ENCODE results near the gene PLK3.
"Not testable (repeated sequence)": the region's sequence is repeated elsewhere in the genome, so short reads cannot be mapped to it uniquely, and the experiment has no call there.

The PLK3 gene

DNA sequence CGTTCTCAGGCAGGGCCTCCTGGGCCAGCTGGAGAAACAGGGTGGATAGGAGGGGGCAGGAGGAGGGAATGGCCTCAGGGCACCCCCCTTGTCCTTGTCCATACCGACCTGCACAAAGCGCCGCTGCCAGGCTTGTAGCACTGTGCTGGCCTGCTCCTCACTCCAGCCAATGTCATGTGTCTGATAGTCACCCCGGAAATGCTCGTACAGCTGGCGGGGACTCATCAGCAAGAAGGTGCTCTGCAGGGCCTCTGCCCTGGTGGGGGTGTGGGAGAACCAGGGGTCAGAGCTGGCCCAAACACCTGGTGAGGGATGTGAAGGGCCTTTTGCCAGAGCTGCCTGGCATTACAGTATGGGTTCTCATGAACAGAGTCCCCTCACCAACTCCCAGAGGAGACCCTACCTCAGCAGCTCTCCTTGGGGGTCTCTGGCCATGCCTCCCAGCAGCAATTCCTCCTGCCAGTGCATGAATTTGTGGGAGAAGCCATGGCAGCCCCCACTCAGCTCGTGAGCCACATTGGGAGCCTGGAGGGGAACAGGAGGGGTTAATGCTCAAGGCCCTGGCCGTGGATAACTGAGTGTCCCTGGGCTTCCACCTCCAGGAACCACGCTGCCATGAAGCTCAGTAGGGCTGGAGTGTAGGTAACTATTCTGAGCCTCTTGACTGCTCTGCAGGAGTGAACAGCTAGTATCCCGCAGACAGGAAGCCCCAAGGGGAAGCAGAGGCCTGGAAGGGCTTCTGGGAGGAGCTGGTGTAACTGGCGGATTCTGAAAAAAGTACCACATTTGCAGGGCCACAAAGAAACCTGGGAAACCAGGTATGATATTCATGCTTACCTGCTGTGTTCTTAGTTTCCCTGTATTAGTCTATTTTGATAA is 29.6 kb downstream of the PLK3 start:
- DNase-seq = no peak

GRCh38 chr1:44830900-44831304 is 30.7 kb downstream of the PLK3 start:
- no peak for DNase-seq

- DNase-seq = no peak
Observed at GRCh38 chr1:44831516-44831915, 31.3 kb downstream of the PLK3 start.

- DNase-seq = no peak
Observed at GRCh38 chr1:44832056-44832705, 32.0 kb downstream of the PLK3 start.

- DNase-seq = no peak
Observed at GRCh38 chr1:44834328-44834727, 34.2 kb downstream of the PLK3 start.

GRCh38 chr1:44835738-44836675 is 35.8 kb downstream of the PLK3 start:
- no peak for DNase-seq

DNA sequence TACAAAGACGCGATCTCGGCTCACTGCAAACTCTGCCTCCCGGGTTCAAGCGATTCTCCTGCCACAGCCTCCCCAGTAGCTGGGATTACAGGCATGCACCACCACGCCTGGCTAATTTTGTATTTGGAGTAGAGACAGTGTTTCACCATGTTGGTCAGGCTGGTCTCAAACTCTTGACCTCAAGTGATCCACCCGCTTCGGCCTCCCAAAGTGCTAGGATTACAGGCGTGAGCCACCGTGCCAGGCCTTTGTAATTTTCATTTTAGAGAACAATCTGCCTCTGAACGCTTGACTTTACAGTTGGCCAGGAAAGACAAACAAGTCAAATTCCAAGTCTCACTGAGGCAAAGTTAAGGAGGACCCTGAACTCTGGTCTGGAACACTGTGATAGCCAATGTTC is 38.1 kb downstream of the PLK3 start:
- DNase-seq = not testable (repeated sequence)

DNA sequence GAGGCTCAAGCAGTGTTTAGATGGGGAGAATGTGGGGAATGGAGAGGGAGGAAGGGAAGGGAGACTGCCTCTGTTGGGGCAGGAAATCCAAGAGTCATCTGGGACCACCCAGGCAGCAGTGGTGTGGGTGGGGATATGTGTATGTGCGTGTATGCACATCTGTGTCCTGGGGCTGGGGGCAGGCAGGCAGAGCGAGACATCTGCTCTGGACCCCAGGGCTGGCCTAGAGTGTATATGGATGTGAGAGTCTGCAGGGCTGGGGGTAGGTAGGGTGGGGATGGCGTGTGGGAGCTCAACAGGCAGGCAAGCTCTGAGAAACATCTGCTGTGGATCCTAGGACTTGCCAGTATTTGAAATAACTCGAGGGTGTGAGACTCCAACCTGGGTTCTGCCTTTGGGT is 39.4 kb downstream of the PLK3 start:
- DNase-seq = no peak

- DNase-seq = no peak
Observed at GRCh38 chr1:44842486-44842861, 42.3 kb downstream of the PLK3 start.

DNA sequence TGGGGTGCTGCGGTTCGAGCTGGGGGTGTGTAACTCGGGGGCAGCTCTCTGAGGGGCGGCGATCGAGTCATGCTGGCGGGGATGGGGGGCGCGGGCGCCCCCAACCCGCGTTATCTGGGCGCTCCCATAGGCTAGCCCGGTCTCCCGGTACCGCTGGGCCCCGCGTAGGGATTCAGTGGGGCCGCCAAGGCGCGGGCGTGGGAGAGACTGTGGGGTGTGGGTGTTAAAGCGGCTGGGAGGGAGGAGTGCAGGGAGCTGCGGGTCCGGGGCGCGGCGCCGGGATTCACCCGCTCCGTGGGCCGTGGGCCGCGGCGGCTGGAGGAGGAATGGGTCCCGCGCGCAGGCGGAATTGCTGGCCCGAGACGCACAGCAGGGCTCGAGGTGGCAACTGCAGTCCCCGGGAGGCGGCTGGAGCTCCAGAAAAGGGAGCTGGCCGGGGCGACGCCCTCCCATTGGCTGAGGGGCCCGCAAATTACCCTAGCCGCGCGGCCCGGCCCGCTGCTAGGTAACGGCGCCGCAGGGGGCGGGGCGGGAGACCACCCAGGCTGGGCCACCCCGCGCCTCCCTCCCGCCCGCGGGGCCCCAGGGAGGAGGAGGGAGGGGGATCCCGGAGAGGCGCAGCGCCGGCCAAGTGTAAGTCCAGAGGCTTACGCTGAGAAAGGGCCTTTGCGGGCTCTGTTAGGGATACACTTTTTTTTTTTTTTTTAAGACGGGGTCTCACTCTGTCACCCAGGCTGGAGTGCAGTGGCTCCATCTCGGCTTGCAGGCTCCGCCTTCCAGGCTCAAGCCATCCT is 42.9 kb downstream of the PLK3 start, which contains the start of gene PTCH2:
PTCH2 (minus strand) TSS at position 392 of the 794 bp plus-strand sequence; CDS start at position 71, 321 bp downstream.
- peak; percentile 34 for DNase-seq

- DNase-seq = no peak
Observed at GRCh38 chr1:44846985-44847384, 46.8 kb downstream of the PLK3 start.

GRCh38 chr1:44847845-44848244 is 47.7 kb downstream of the PLK3 start:
- DNase-seq = no peak

GRCh38 chr1:44848456-44849181 is 48.4 kb downstream of the PLK3 start:
- no peak for DNase-seq

- no peak for DNase-seq
Observed at GRCh38 chr1:44849575-44850132, 49.5 kb downstream of the PLK3 start.

- DNase-seq = no peak
Observed at GRCh38 chr1:44851308-44851707, 51.1 kb downstream of the PLK3 start.

GRCh38 chr1:44853201-44853600 is 53.0 kb downstream of the PLK3 start:
- DNase-seq = no peak

- no peak for DNase-seq
Observed at GRCh38 chr1:44854970-44855369, 54.8 kb downstream of the PLK3 start.

Data from NCI-H1436 treated with DMSO at 0.1 percent for 48 hours (cell line).